GM21367 (cell line): ENCODE data around the gene LHPP.

ENCODE experiments used
- ATAC-seq: cut with Tn5 transposase; IDR thresholded peaks from one replicate; pipeline ENCODE4 v1.9.1; 2021; ENCODE audit not compliant: unreplicated experiment

The LHPP gene

GRCh38 chr10:124637746-124638145 lies 176.1 kb downstream of the LHPP start:
- ATAC-seq: no peak

GRCh38 chr10:124639206-124639605 lies 177.6 kb downstream of the LHPP start:
- no peak for ATAC-seq

DNA sequence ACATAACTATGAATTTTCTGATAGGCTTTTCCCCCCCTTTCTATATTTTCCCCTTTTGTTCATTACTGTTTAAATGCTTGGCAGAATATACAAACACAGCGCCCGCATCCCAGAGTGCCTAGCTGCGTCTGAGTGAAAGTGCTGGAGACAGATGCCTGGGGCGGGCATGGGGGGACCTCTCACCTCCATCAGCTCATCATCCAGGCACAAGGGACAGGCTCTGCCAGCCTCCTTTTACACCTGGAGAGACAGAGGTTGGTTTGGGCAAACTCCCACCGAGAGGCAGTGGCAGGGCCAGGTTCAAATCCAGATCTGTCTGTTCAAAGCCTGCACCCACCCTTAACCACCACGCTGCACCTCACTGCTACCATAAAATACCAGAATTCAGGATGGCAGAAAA lies 178.0 kb downstream of the LHPP start:
- ATAC-seq: no peak

DNA sequence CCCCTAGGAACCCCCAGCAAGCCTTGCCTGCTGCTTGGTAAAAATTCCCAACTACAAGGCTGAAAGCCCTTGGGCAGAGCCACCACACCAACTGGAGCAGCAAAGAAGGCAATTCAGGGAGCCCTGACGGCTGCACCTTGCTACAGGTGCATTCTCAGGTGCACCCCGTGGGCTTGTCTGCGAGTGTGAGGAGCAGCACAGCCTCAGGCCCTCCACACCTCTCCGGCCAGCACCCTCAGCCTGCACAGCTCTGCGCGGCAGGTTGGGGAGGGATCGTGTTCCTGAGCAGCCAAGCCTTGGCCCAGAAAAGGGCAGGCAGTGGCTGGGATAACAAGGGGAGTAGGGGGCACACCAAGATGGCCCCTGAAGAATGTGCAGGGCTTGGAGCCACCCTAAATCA lies 178.4 kb downstream of the LHPP start:
- no peak for ATAC-seq

DNA sequence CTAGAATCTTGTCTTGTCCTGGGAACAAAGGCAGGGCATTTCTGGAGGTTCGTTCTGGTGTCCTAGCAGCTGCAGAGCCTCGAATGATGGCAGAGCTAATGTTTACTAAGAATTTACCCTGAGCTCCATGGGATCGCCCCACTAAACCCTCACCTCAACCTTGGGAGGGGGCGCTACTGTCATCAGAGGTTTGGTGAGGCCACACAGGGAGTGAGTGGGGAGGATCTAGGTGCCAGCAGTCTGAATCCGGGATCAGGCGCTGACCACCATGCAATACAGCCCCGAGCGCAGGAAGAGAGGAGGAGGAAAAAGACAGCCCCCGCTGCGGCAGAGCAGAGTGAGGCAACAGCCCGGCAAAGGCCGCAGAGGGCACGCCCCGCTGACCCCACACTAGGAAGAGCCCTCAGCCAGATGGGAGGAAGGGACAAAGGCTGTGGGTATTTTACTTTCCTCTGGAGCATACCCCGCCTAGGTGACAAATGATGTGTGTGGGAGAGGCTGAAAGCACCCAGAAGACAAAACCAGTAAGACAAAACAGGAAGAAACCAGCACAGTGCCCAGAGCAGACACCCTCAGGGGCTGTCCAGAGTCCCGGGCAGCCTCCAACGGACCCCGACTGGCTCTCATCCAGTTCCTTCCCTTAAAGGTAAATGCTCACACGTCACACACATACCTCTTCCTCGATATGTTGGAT lies 179.1 kb downstream of the LHPP start:
- no peak for ATAC-seq

GRCh38 chr10:124641282-124642087 lies 179.9 kb downstream of the LHPP start:
- no peak for ATAC-seq

DNA sequence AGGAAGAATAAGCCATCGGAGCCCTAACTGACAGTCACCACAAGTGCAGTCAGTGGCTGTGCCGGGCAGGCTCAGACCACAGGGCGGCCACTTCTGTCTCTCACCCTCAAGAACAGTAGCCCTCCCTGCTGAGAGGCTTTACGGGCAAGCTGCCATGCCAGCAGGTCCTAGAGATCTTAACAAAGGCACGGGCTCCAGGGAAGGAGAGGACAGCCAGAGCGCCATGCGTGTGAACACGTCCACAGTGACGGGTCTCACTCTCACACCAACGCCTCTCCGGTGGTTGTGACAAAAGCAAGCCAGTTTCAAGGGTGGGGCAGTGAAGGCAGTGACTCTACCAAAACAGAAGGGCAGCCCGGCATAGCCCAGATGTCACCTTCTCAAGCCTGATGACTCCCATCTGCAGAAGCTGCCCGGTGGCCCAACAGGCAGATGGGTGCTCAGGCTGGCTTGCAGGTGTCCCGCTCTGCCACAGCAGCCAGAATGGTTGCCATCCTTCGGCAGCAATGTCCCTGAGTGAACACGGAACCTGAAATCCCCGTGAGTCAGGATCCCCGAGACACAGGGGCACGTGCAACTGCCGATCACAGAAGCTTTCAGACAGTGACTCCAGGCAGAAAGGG lies 180.6 kb downstream of the LHPP start:
- no peak for ATAC-seq

GRCh38 chr10:124643330-124644009 lies 181.8 kb downstream of the LHPP start:
- no peak for ATAC-seq

- ATAC-seq: no peak
These were observed 182.6 kb downstream of the LHPP start for GRCh38 chr10:124644236-124644635.

DNA sequence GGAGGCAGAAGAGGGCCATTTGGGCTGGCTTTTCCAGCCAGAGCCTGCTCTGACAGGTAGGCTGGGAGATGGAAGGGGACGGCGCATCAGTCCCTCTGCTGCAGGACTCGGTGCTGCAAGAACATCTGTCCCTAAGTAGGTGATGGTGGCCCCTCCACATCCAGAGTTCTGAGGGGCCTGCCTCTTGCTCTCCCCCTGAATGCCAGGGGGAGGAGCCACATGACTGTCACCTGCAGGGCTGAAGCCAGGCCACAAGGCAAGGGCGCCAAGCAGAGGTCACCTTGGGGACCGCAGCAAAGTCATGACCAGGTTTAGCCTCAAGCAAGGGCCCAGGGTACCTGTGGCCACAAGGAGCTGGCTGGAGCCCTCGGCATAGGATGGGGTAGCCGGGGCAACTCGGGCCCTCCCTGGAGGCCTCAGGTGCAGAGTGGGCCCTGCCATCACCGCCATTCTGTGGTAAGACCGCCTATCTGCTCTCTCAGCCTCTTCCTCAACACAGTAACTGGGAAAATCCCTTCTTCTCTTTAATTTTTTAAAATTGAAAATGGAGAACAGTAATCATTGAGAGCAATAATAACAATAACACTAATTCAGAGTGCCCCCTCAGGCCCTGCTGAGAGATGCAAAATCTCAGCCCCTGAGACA lies 183.3 kb downstream of the LHPP start:
- no peak for ATAC-seq

- no peak for ATAC-seq
These were observed 184.0 kb downstream of the LHPP start for GRCh38 chr10:124645467-124646095.

DNA sequence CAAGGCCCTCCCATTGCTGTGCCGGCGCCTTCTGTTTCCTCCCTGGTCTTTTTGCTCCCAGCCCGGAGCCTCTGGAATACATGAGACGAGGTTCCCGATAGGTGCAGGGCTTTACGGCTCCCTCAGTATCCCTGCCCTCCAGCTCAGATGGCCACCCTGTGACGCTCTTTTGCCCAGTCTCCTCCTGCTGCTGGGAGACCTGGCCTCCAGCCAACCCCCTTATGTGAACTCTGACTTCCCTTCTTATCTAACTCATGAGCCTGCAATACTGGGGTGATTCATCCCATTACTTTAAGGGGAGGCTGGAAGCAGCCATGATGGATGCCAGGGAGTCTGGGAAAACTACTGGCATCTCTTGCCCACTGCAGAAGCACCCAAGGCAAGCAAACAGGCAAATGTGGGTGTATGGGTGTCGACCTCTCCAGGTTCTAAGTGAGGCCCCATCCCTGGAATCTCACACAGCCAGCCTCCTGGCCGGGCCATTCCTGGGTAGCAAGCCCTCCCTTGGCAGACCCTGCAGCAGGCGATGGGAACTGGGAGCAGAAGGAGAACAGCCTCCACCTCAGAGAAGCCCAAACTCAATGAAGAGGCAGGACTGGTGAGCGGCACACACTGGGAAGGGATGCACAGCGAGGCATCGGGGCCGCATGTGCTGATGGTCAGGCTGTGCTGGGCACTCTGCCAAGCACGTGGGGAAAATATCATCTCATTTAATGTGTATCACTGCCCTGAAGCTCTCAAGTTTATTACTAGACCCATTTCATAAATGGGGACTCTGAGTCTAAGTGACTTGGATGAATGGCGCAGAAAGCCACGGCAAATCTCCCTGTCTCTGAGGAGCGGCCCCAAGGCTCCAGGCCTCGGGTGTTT lies 185.1 kb downstream of the LHPP start:
- no peak for ATAC-seq

DNA sequence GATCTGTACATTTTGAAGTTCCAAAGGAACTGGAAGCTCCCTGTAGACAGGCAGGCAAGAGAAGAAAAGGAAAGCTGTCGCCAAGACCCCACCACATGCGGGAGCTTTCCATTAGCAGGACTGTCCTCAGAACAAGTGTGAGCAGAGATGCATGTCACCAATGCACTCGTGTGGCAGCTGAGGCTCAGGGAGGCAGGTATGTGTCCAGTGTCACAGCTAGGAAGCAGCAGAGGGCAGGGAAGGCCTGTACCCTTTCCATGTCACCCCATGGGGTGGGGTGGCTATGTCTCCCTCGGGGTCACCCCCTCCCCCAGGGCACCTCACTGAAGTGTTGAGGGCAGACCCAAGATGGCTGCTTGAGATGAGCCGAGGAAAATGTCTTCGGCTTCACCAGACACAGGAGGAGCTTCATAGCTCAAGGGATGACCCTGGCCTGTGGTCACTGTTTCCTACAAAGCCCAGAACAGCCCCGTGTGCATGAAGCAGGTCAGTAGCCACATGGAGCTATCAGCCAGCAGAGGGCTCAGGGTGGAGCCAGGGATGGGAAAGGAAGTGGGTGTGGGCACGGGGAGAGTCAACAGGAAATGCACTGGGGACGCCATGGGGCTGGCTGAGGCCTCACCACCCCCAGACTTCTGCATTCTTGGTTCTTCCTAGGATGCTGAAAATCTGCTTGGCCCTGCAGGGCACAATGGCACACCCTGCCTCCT lies 186.0 kb downstream of the LHPP start:
- ATAC-seq: peak; percentile 61

GRCh38 chr10:124648131-124648475 lies 186.5 kb downstream of the LHPP start:
- no peak for ATAC-seq

DNA sequence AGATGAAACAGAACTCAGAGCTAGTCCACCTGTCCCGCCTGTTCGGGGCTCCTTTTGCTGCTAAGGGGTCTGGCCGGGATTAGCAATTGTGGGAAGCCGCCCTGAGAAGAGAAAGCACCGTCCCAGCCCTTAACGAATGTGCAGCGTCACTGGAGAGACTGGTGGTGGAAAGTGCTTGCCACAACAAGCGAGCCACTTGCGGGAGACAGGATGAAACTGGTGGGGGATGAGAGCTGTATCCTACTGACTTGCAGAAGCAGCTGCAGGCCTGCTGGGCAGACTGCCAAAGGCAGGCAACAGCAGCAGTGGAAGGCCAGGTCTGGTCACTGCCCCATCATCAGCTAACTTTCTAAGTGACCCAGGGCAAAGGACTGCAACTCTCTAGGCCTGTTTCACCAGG lies 187.1 kb downstream of the LHPP start:
- no peak for ATAC-seq

DNA sequence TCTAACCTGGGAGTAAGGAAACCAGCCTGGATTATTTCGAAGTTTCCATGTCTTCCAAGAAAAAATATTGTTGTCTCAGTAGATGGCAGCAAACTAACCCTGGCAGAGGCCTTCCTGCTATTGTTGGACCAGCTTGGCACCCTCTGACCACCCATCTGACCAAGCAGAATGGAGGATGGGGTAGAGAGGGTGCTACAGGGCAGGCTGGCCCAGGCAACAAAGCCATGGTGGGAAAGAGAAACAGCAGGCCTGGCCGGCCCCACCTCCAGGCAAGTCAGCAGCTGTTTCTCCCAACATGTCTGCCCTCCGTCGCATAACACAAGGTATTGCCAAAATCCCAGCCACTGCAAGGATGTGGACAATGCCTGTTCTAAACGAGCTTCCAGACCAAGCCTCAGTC lies 187.6 kb downstream of the LHPP start:
- no peak for ATAC-seq

- ATAC-seq: no peak
These were observed 188.6 kb downstream of the LHPP start for GRCh38 chr10:124650263-124650662.

DNA sequence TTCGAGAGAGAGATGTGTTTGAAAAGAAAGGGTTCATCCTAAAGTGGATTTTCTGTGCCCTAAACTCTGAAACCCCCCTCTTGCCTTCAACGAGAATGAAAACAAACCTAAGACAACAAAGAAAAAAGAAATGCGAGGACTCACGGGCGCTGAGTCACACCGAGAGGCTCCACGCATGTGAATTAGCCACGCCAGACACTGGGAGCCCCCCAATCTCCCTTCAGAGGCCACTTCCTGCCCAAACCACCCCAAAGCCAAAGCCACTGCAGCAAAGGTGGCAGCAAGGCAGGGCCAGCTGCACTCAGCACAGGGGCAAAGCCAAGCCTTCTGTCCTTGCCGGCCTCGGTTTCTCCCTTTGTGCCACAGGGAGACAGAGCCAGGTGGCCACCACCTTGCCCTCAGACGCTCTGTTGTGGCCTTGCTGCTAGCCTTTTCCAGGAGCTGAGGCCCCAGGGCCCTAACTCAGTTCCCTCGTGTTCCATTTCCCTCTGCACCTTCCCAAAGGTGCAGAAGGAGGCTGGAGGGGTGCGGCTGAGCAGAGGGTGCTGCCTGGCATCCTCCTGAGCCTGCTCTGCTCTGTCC lies 189.3 kb downstream of the LHPP start:
- ATAC-seq: no peak

- ATAC-seq: no peak
These were observed 189.8 kb downstream of the LHPP start for GRCh38 chr10:124651402-124651891.
